ENCODE measurements around the gene ARHGEF25. TPM values are rescaled to one million over a fixed set of nuclear protein-coding genes. Genes with fewer than 3 reads are reported as not detected.
"Not testable (repeated sequence)": the region's sequence is repeated elsewhere in the genome, so short reads cannot be mapped to it uniquely, and the experiment has no call there.

Gene ARHGEF25
- total and polyA plus RNA-seq, 2 donors (not counting 1 experiment from before 2014, with no cell fraction given): 0.12 TPM; not detected in 1

DNA sequence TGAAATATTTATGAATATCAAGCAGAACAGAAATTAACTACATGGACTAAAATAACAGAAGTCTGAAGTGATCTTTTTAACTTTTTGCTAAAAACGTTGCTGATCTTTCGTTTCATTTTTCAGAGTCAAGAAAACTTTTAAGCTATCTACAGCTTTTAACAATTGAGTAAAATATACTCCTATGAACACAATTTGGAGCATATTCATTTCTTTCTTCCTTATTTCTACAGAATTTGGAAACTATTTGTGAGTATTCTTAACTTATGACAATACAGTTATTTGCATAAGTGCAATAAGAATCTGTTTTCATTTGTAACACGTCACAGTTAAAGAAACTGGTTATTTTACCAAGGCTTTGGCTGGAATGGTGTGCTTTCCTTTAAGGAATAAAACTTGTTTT, 42.8 kb downstream of the ARHGEF25 start:
- peaks cover 1% of the 10 kb centered on the region for H3K9me3 Mint-ChIP-seq (ENCODE audit: insufficient read depth)
- ChIA-PET CTCF (no interaction called here), POLR2A (no interaction called here)
- DNase-seq (no peak), ATAC-seq (ENCODE audit: low read depth) (no peak)
- H3K27me3 Mint-ChIP-seq: peaks cover 19% of the 10 kb centered on the region
- no peak overlapping the region for H3K27ac Mint-ChIP-seq
- Histone ChIP-seq H3K27me3 (replicated peaks in 1 of 4; ENCODE audit: control extremely low read depth in 1 of 4, control insufficient read depth in 3 of 4, insufficient read depth in 4 of 4, low read length in 3 of 4) (peaks cover 0 to 5% (median 0%) of the 10 kb centered on the region in 4 experiments), H2AFZ (ENCODE audit: insufficient read depth, low read depth, low read length, poor library complexity, severe bottlenecking) (no peak overlapping the region), H4K20me1 (ENCODE audit: control insufficient read depth, insufficient read depth, low read length, poor library complexity, severe bottlenecking) (no peaks in the 10 kb centered on the region), H3K9ac (ENCODE audit: low read length) (no peak overlapping the region), H3K9me3 (ENCODE audit: control extremely low read depth in 1 of 3, control insufficient read depth in 2 of 3, insufficient read depth in 1 of 3, low read length in 2 of 3) (peaks cover 0 to 7% (median 4%) of the 10 kb centered on the region in 3 donors), H3K4me2 (replicated peaks; ENCODE audit: low read depth, low read length, poor library complexity, severe bottlenecking) (no peak overlapping the region), H3K36me3 (replicated peaks in 1 of 2; ENCODE audit: control extremely low read depth in 1 of 2, control insufficient read depth in 1 of 2, extremely low read depth in 1 of 2, insufficient read depth in 2 of 2, low read length in 1 of 2) (no peaks in the 10 kb centered on the region), H3K79me2 (ENCODE audit: control insufficient read depth, insufficient read depth, low read length) (no peaks in the 10 kb centered on the region), H3K4me3 (ENCODE audit: control extremely low read depth in 1 of 5, extremely low read depth in 1 of 5, insufficient read depth in 1 of 5, low read depth in 2 of 5, low read length in 4 of 5) (no peak overlapping the region), H3K4me1 (ENCODE audit: control insufficient read depth in 2 of 2, insufficient read depth in 2 of 2, low read length in 2 of 2) (no peaks in the 10 kb centered on the region), H3K27ac (ENCODE audit: low read length in 2 of 2) (no peak overlapping the region)
- intact Hi-C loops (cut with micrococcal nuclease): no loop called here
- no peaks in the 10 kb centered on the region for H3K4me1 Mint-ChIP-seq
- no CpG with 5 or more reads among the region's 3 CpGs for WGBS (ENCODE audit: insufficient coverage)
- TF ChIP-seq, protein P1, sequence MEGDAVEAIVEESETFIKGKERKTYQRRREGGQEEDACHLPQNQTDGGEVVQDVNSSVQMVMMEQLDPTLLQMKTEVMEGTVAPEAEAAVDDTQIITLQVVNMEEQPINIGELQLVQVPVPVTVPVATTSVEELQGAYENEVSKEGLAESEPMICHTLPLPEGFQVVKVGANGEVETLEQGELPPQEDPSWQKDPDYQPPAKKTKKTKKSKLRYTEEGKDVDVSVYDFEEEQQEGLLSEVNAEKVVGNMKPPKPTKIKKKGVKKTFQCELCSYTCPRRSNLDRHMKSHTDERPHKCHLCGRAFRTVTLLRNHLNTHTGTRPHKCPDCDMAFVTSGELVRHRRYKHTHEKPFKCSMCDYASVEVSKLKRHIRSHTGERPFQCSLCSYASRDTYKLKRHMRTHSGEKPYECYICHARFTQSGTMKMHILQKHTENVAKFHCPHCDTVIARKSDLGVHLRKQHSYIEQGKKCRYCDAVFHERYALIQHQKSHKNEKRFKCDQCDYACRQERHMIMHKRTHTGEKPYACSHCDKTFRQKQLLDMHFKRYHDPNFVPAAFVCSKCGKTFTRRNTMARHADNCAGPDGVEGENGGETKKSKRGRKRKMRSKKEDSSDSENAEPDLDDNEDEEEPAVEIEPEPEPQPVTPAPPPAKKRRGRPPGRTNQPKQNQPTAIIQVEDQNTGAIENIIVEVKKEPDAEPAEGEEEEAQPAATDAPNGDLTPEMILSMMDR (IDR thresholded peaks at IDR 0.05): no peak
- no peak for TF ChIP-seq EZH2 (IDR thresholded peaks at IDR 0.05; ENCODE audit: borderline replicate concordance, insufficient read depth, low read depth, low read length, poor library complexity, severe bottlenecking)
- H3K4me3 Mint-ChIP-seq: no peak overlapping the region

- TF ChIP-seq, protein P1 (IDR thresholded peaks at IDR 0.05): no peak
- TF ChIP-seq EZH2 (IDR thresholded peaks at IDR 0.05; ENCODE audit: borderline replicate concordance, insufficient read depth, low read depth, low read length, poor library complexity, severe bottlenecking): no peak
- peaks cover 19% of the 10 kb centered on the region for H3K27me3 Mint-ChIP-seq
- H3K4me2 ChIP-seq (replicated peaks; ENCODE audit: low read depth, low read length, poor library complexity, severe bottlenecking): no peak overlapping the region
- H3K79me2 ChIP-seq (ENCODE audit: control insufficient read depth, insufficient read depth, low read length): no peaks in the 10 kb centered on the region
- H3K9me3 Mint-ChIP-seq (ENCODE audit: insufficient read depth): peaks cover 1% of the 10 kb centered on the region
- H3K4me3 ChIP-seq (ENCODE audit: control extremely low read depth in 1 of 5, extremely low read depth in 1 of 5, insufficient read depth in 1 of 5, low read depth in 2 of 5, low read length in 4 of 5): no peak overlapping the region
- ATAC-seq (ENCODE audit: low read depth) (no peak), DNase-seq (no peak)
- no peak overlapping the region for H3K27ac Mint-ChIP-seq
- no peaks in the 10 kb centered on the region for H3K4me1 Mint-ChIP-seq
- H3K9me3 ChIP-seq (ENCODE audit: control extremely low read depth in 1 of 3, control insufficient read depth in 2 of 3, insufficient read depth in 1 of 3, low read length in 2 of 3): peaks cover 0 to 7% (median 4%) of the 10 kb centered on the region in 3 donors
- ChIA-PET POLR2A (no interaction called here), CTCF (interaction anchor here (0.7 to 0.8 kb wide), 2 partner anchors 73 to 383 kb away, joined by 3 read pairs; no protein-coding TSS in a partner anchor)
- H3K9ac ChIP-seq (ENCODE audit: low read length): no peak overlapping the region
- H3K36me3 ChIP-seq (replicated peaks in 1 of 2; ENCODE audit: control extremely low read depth in 1 of 2, control insufficient read depth in 1 of 2, extremely low read depth in 1 of 2, insufficient read depth in 2 of 2, low read length in 1 of 2): no peaks in the 10 kb centered on the region
- no peak overlapping the region for H2AFZ ChIP-seq (ENCODE audit: insufficient read depth, low read depth, low read length, poor library complexity, severe bottlenecking)
- WGBS (ENCODE audit: insufficient coverage): 89% methylated on average over 22 of the region's 23 CpGs
- no peak overlapping the region for H3K27ac ChIP-seq (ENCODE audit: low read length in 2 of 2)
- intact Hi-C loops (cut with micrococcal nuclease): no loop called here
- no peaks in the 10 kb centered on the region for H3K4me1 ChIP-seq (ENCODE audit: control insufficient read depth in 2 of 2, insufficient read depth in 2 of 2, low read length in 2 of 2)
- peaks cover 0 to 5% (median 2%) of the 10 kb centered on the region in 4 experiments for H3K27me3 ChIP-seq (replicated peaks in 1 of 4; ENCODE audit: control extremely low read depth in 1 of 4, control insufficient read depth in 3 of 4, insufficient read depth in 4 of 4, low read length in 3 of 4)
- no peaks in the 10 kb centered on the region for H4K20me1 ChIP-seq (ENCODE audit: control insufficient read depth, insufficient read depth, low read length, poor library complexity, severe bottlenecking)
- no peak overlapping the region for H3K4me3 Mint-ChIP-seq
Measured at GRCh38 chr12:57655541-57656240, 44.5 kb downstream of the ARHGEF25 start.

DNA sequence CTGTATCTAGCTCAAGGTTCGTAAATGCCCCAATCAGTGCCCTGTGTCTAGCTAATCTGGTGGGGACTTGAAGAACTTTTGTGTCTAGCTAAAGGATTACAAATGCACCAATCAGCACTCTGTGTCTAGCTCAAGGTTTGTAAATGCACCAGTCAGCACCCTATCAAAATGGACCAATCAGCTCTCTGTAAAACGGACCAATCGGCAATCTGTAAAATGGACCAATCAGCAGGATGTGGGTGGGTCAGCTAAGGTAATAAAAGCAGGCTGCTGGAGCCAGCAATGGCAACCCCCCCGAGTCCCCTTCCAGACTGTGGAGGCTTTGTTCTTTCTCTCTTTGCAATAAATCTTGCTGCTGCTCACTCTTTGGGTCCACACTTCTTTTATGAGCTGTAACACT, 45.2 kb downstream of the ARHGEF25 start:
- H3K4me1 Mint-ChIP-seq; intact Hi-C loops (cut with micrococcal nuclease); H3K27ac Mint-ChIP-seq; DNase-seq; H3K9me3 ChIP-seq (ENCODE audit: control extremely low read depth in 1 of 3, control insufficient read depth in 2 of 3, insufficient read depth in 1 of 3, low read length in 2 of 3); H3K79me2 ChIP-seq (ENCODE audit: control insufficient read depth, insufficient read depth, low read length); ATAC-seq (ENCODE audit: low read depth); H3K4me3 Mint-ChIP-seq; H3K4me3 ChIP-seq (ENCODE audit: control extremely low read depth in 1 of 5, extremely low read depth in 1 of 5, insufficient read depth in 1 of 5, low read depth in 2 of 5, low read length in 4 of 5); H2AFZ ChIP-seq (ENCODE audit: insufficient read depth, low read depth, low read length, poor library complexity, severe bottlenecking); POLR2A ChIA-PET; H3K27me3 ChIP-seq (replicated peaks in 1 of 4; ENCODE audit: control extremely low read depth in 1 of 4, control insufficient read depth in 3 of 4, insufficient read depth in 4 of 4, low read length in 3 of 4); H3K4me2 ChIP-seq (replicated peaks; ENCODE audit: low read depth, low read length, poor library complexity, severe bottlenecking); H3K4me1 ChIP-seq (ENCODE audit: control insufficient read depth in 2 of 2, insufficient read depth in 2 of 2, low read length in 2 of 2); H3K9me3 Mint-ChIP-seq (ENCODE audit: insufficient read depth); H3K9ac ChIP-seq (ENCODE audit: low read length); H3K36me3 ChIP-seq (replicated peaks in 1 of 2; ENCODE audit: control extremely low read depth in 1 of 2, control insufficient read depth in 1 of 2, extremely low read depth in 1 of 2, insufficient read depth in 2 of 2, low read length in 1 of 2); H4K20me1 ChIP-seq (ENCODE audit: control insufficient read depth, insufficient read depth, low read length, poor library complexity, severe bottlenecking); H3K27ac ChIP-seq (ENCODE audit: low read length in 2 of 2): not testable (repeated sequence)
- CTCF ChIA-PET: interaction anchor here (0.8 kb wide), 1 partner anchor 73 kb away, joined by 3 read pairs; no protein-coding TSS in a partner anchor
- 96% methylated on average over 3 of the region's 4 CpGs for WGBS (ENCODE audit: insufficient coverage)
- peaks cover 24% of the 10 kb centered on the region for H3K27me3 Mint-ChIP-seq

Data from B cell (primary cell).